HEK293 (cell line): ENCODE data around the gene MAN1B1.

Experiments used
- HOXA7 ChIP-seq: sonication (generic); formaldehyde crosslinking; IDR thresholded peaks from 2 replicates; pipeline ENCODE4 v1.8.1; 2022; ENCODE audit warnings: missing genetic modification reagents, borderline replicate concordance
- OSR2 ChIP-seq: fragments of 450-650 bp; formaldehyde crosslinking; IDR thresholded peaks from 2 replicates; pipeline ENCODE4 v1.5.1; 2016; ENCODE audit warnings: missing biosample characterization, missing genetic modification characterization
- RBAK ChIP-seq: fragments of 450-650 bp; formaldehyde crosslinking; IDR thresholded peaks from 2 replicates; pipeline ENCODE4 v1.5.1; 2016; ENCODE audit warnings: missing biosample characterization, missing genetic modification characterization
- WT1 ChIP-seq: fragments of 450-650 bp; formaldehyde crosslinking; IDR thresholded peaks from 2 replicates; pipeline ENCODE4 v1.5.1; 2016; ENCODE audit warnings: missing biosample characterization, missing genetic modification characterization
- ZBTB21 ChIP-seq: fragments of 450-650 bp; formaldehyde crosslinking; IDR thresholded peaks from 2 replicates; pipeline ENCODE4 v1.5.1; 2017; ENCODE audit warnings: missing biosample characterization, missing genetic modification characterization
- ZFP69B ChIP-seq: fragments of 450-650 bp; formaldehyde crosslinking; IDR thresholded peaks from 2 replicates; pipeline ENCODE4 v1.5.1; 2016; ENCODE audit warnings: missing biosample characterization, missing genetic modification characterization
- ZNF2 ChIP-seq: fragments of 450-650 bp; formaldehyde crosslinking; IDR thresholded peaks from 2 replicates; pipeline ENCODE4 v1.5.1; 2016; ENCODE audit warnings: missing biosample characterization, missing genetic modification characterization
- ZNF23 ChIP-seq: fragments of 450-650 bp; formaldehyde crosslinking; IDR thresholded peaks from 2 replicates; pipeline ENCODE4 v1.5.1; 2016; ENCODE audit warnings: missing biosample characterization, missing genetic modification characterization, borderline replicate concordance
- ZNF366 ChIP-seq: fragments of 450-650 bp; formaldehyde crosslinking; conservative IDR thresholded peaks from 2 replicates; pipeline ENCODE4 v1.5.1; 2016; ENCODE audit warnings: missing biosample characterization, missing genetic modification characterization
- ZNF391 ChIP-seq: fragments of 450-650 bp; formaldehyde crosslinking; IDR thresholded peaks from 2 replicates; pipeline ENCODE4 v1.5.1; 2016; ENCODE audit warnings: low read depth, missing biosample characterization, missing genetic modification characterization, borderline replicate concordance
- ZNF394 ChIP-seq: fragments of 450-650 bp; formaldehyde crosslinking; IDR thresholded peaks from 2 replicates; pipeline ENCODE4 v1.5.1; 2016; ENCODE audit warnings: missing biosample characterization, missing genetic modification characterization, mild to moderate bottlenecking, moderate library complexity, borderline replicate concordance
- ZNF473 ChIP-seq: fragments of 450-650 bp; formaldehyde crosslinking; IDR thresholded peaks from 2 replicates; pipeline ENCODE4 v1.5.1; 2017; ENCODE audit warnings: missing biosample characterization, missing genetic modification characterization
- ZNF571 ChIP-seq: fragments of 450-650 bp; formaldehyde crosslinking; IDR thresholded peaks from 2 replicates; pipeline ENCODE4 v1.5.0; 2017; ENCODE audit warnings: missing biosample characterization, missing genetic modification characterization
- ZNF623 ChIP-seq: fragments of 450-650 bp; formaldehyde crosslinking; IDR thresholded peaks from 2 replicates; pipeline ENCODE4 v1.5.1; 2016; ENCODE audit warnings: missing biosample characterization, missing genetic modification characterization
- ZNF624 ChIP-seq: fragments of 450-650 bp; formaldehyde crosslinking; IDR thresholded peaks from 2 replicates; pipeline ENCODE4 v1.5.1; 2017; ENCODE audit warnings: missing biosample characterization, missing genetic modification characterization
- ZNF626 ChIP-seq: fragments of 450-650 bp; sonication (Bioruptor Pico); formaldehyde crosslinking; IDR thresholded peaks from 2 replicates; pipeline ENCODE4 v1.5.1; 2018; ENCODE audit warnings: missing biosample characterization, missing genetic modification characterization, inconsistent platforms
- TF ChIP-seq, protein P1 (sequence below): fragments of 450-650 bp; formaldehyde crosslinking; IDR thresholded peaks from 2 replicates; pipeline ENCODE4 v1.5.1; 2016; ENCODE audit warnings: missing biosample characterization, missing genetic modification characterization, borderline replicate concordance
- TF ChIP-seq, protein P2 (sequence below): fragments of 450-650 bp; formaldehyde crosslinking; IDR thresholded peaks from 2 replicates; pipeline ENCODE4 v1.5.1; 2017; ENCODE audit warnings: missing biosample characterization, missing genetic modification characterization
- TF ChIP-seq, protein P3 (sequence below): sonication (generic); formaldehyde crosslinking; IDR thresholded peaks from 2 replicates; pipeline ENCODE4 v1.8.1; 2022; ENCODE audit warnings: mild to moderate bottlenecking, moderate library complexity, missing genetic modification reagents
- TF ChIP-seq, protein P4 (sequence below): fragments of 450-650 bp; formaldehyde crosslinking; IDR thresholded peaks from 2 replicates; pipeline ENCODE4 v1.5.0; 2017; ENCODE audit warnings: missing biosample characterization, missing genetic modification characterization, borderline replicate concordance
- TF ChIP-seq, protein P5 (sequence below): fragments of 450-650 bp; formaldehyde crosslinking; IDR thresholded peaks from 2 replicates; pipeline ENCODE4 v1.5.1; 2016; ENCODE audit warnings: missing biosample characterization, missing genetic modification characterization
- TF ChIP-seq, protein P6 (sequence below): fragments of 450-650 bp; formaldehyde crosslinking; IDR thresholded peaks from 2 replicates; pipeline ENCODE4 v1.5.1; 2016; ENCODE audit warnings: missing biosample characterization, missing genetic modification characterization

Gene MAN1B1

DNA sequence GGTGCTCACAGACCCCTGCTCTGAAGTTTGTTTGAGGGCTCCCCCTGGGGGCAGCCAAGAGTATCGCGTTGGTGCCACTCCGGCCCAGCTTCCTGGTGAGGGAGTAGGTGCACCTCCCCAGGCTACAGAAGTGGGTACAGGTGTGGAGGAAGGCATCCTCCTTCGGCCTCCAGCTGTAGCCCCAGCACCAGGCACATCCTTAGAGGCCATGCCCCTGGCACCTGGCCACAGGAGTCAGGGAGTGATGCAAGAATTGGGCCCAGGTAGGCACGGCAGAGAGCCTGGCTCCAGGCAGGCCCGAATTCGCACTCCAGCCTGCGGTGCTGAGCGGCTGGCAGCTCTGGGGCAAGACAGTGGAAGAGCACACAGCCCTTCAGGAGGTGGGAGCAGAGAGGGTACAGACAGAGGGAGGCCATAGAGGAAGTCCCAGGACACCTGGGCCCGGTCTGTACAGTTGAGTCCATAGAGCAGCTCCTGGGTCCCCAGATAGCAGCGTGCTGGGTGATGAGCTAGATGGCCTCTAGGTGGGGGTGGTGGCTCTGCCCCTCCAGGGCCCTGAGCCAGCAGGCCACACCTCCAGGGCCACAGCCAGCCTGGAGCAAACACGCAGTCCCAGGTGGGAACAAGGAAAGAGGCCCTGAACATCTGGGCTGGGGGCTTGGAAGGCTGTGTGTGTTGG lies 18.8 kb upstream of the MAN1B1 start (continued):
- TF ChIP-seq, protein P1, sequence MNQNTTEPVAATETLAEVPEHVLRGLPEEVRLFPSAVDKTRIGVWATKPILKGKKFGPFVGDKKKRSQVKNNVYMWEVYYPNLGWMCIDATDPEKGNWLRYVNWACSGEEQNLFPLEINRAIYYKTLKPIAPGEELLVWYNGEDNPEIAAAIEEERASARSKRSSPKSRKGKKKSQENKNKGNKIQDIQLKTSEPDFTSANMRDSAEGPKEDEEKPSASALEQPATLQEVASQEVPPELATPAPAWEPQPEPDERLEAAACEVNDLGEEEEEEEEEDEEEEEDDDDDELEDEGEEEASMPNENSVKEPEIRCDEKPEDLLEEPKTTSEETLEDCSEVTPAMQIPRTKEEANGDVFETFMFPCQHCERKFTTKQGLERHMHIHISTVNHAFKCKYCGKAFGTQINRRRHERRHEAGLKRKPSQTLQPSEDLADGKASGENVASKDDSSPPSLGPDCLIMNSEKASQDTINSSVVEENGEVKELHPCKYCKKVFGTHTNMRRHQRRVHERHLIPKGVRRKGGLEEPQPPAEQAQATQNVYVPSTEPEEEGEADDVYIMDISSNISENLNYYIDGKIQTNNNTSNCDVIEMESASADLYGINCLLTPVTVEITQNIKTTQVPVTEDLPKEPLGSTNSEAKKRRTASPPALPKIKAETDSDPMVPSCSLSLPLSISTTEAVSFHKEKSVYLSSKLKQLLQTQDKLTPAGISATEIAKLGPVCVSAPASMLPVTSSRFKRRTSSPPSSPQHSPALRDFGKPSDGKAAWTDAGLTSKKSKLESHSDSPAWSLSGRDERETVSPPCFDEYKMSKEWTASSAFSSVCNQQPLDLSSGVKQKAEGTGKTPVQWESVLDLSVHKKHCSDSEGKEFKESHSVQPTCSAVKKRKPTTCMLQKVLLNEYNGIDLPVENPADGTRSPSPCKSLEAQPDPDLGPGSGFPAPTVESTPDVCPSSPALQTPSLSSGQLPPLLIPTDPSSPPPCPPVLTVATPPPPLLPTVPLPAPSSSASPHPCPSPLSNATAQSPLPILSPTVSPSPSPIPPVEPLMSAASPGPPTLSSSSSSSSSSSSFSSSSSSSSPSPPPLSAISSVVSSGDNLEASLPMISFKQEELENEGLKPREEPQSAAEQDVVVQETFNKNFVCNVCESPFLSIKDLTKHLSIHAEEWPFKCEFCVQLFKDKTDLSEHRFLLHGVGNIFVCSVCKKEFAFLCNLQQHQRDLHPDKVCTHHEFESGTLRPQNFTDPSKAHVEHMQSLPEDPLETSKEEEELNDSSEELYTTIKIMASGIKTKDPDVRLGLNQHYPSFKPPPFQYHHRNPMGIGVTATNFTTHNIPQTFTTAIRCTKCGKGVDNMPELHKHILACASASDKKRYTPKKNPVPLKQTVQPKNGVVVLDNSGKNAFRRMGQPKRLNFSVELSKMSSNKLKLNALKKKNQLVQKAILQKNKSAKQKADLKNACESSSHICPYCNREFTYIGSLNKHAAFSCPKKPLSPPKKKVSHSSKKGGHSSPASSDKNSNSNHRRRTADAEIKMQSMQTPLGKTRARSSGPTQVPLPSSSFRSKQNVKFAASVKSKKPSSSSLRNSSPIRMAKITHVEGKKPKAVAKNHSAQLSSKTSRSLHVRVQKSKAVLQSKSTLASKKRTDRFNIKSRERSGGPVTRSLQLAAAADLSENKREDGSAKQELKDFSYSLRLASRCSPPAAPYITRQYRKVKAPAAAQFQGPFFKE (tag by site-specific recombination), result no peak
- no peak for TF ChIP-seq ZNF394 (tag by site-specific recombination)
- TF ChIP-seq, protein P2, sequence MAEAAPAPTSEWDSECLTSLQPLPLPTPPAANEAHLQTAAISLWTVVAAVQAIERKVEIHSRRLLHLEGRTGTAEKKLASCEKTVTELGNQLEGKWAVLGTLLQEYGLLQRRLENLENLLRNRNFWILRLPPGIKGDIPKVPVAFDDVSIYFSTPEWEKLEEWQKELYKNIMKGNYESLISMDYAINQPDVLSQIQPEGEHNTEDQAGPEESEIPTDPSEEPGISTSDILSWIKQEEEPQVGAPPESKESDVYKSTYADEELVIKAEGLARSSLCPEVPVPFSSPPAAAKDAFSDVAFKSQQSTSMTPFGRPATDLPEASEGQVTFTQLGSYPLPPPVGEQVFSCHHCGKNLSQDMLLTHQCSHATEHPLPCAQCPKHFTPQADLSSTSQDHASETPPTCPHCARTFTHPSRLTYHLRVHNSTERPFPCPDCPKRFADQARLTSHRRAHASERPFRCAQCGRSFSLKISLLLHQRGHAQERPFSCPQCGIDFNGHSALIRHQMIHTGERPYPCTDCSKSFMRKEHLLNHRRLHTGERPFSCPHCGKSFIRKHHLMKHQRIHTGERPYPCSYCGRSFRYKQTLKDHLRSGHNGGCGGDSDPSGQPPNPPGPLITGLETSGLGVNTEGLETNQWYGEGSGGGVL (tag by site-specific recombination), result no peak
- TF ChIP-seq, protein P3, sequence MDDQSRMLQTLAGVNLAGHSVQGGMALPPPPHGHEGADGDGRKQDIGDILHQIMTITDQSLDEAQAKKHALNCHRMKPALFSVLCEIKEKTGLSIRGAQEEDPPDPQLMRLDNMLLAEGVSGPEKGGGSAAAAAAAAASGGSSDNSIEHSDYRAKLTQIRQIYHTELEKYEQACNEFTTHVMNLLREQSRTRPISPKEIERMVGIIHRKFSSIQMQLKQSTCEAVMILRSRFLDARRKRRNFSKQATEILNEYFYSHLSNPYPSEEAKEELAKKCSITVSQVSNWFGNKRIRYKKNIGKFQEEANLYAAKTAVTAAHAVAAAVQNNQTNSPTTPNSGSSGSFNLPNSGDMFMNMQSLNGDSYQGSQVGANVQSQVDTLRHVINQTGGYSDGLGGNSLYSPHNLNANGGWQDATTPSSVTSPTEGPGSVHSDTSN (CRISPR knock-in tag), result no peak
- TF ChIP-seq, protein P4, sequence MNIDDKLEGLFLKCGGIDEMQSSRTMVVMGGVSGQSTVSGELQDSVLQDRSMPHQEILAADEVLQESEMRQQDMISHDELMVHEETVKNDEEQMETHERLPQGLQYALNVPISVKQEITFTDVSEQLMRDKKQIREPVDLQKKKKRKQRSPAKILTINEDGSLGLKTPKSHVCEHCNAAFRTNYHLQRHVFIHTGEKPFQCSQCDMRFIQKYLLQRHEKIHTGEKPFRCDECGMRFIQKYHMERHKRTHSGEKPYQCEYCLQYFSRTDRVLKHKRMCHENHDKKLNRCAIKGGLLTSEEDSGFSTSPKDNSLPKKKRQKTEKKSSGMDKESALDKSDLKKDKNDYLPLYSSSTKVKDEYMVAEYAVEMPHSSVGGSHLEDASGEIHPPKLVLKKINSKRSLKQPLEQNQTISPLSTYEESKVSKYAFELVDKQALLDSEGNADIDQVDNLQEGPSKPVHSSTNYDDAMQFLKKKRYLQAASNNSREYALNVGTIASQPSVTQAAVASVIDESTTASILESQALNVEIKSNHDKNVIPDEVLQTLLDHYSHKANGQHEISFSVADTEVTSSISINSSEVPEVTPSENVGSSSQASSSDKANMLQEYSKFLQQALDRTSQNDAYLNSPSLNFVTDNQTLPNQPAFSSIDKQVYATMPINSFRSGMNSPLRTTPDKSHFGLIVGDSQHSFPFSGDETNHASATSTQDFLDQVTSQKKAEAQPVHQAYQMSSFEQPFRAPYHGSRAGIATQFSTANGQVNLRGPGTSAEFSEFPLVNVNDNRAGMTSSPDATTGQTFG (tag by site-specific recombination), result no peak
- no peak for TF ChIP-seq ZBTB21 (tag by site-specific recombination)
- TF ChIP-seq RBAK (tag by site-specific recombination), result no peak
- TF ChIP-seq ZNF473 (tag by site-specific recombination), result no peak
- no peak for TF ChIP-seq ZNF391 (tag by site-specific recombination)
- no peak for TF ChIP-seq ZNF571
- TF ChIP-seq, protein P5, sequence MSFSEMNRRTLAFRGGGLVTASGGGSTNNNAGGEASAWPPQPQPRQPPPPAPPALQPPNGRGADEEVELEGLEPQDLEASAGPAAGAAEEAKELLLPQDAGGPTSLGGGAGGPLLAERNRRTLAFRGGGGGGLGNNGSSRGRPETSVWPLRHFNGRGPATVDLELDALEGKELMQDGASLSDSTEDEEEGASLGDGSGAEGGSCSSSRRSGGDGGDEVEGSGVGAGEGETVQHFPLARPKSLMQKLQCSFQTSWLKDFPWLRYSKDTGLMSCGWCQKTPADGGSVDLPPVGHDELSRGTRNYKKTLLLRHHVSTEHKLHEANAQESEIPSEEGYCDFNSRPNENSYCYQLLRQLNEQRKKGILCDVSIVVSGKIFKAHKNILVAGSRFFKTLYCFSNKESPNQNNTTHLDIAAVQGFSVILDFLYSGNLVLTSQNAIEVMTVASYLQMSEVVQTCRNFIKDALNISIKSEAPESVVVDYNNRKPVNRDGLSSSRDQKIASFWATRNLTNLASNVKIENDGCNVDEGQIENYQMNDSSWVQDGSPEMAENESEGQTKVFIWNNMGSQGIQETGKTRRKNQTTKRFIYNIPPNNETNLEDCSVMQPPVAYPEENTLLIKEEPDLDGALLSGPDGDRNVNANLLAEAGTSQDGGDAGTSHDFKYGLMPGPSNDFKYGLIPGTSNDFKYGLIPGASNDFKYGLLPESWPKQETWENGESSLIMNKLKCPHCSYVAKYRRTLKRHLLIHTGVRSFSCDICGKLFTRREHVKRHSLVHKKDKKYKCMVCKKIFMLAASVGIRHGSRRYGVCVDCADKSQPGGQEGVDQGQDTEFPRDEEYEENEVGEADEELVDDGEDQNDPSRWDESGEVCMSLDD (tag by site-specific recombination), result no peak; the same call in 1 of the 2 replicates
- no peak for TF ChIP-seq WT1 (tag by site-specific recombination)
- TF ChIP-seq ZNF623 (tag by site-specific recombination), result no peak
- TF ChIP-seq, protein P6, sequence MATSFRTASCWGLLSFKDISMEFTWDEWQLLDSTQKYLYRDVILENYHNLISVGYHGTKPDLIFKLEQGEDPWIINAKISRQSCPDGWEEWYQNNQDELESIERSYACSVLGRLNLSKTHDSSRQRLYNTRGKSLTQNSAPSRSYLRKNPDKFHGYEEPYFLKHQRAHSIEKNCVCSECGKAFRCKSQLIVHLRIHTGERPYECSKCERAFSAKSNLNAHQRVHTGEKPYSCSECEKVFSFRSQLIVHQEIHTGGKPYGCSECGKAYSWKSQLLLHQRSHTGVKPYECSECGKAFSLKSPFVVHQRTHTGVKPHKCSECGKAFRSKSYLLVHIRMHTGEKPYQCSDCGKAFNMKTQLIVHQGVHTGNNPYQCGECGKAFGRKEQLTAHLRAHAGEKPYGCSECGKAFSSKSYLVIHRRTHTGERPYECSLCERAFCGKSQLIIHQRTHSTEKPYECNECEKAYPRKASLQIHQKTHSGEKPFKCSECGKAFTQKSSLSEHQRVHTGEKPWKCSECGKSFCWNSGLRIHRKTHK (tag by site-specific recombination), result no peak
- TF ChIP-seq ZNF2 (tag by site-specific recombination), result peak; percentile 61; the same call in 1 of the 2 replicates
- no peak for TF ChIP-seq ZNF23 (tag by site-specific recombination)
- TF ChIP-seq ZNF366 (tag by site-specific recombination), result no peak
- no peak; the same call in none of the 2 replicates for TF ChIP-seq ZFP69B (tag by site-specific recombination)
- TF ChIP-seq OSR2 (tag by site-specific recombination), result no peak
- TF ChIP-seq ZNF626 (tag by site-specific recombination), result no peak
- no peak for TF ChIP-seq HOXA7 (CRISPR knock-in tag)
- no peak for TF ChIP-seq ZNF624 (tag by site-specific recombination)
